Activated CD8-positive, alpha-beta memory T cell treated with anti-CD3 and anti-CD28 coated beads for 36 hours (primary cell): ENCODE data around the gene ZNF829. TPM values are rescaled to one million over a fixed set of nuclear protein-coding genes. Genes with fewer than 3 reads are reported as not detected.

Source experiments
- CTCF ChIA-PET: fragments of 350-600 bp; sonication (Branson Sonifier 250); formaldehyde crosslinking; loops from one replicate; lab custom pipeline; 2021; ENCODE audit warnings: antibody characterized with exemption; lab: Charles Lee
- POLR2A ChIA-PET: fragments of 350-600 bp; sonication (Branson Sonifier 250); formaldehyde crosslinking; loops from one replicate; lab custom pipeline; 2021; ENCODE audit warnings: antibody characterized with exemption; lab: Charles Lee
- total RNA-seq, 2 experiments: library from RNA; stranded (reverse); gene quantifications; one replicate each; pipeline ENCODE4 v1.2.3, GENCODE V29; 2021

ZNF829 gene
- total RNA-seq, 2 experiments from 2014 or later = 5.2 to 6.3 TPM

DNA sequence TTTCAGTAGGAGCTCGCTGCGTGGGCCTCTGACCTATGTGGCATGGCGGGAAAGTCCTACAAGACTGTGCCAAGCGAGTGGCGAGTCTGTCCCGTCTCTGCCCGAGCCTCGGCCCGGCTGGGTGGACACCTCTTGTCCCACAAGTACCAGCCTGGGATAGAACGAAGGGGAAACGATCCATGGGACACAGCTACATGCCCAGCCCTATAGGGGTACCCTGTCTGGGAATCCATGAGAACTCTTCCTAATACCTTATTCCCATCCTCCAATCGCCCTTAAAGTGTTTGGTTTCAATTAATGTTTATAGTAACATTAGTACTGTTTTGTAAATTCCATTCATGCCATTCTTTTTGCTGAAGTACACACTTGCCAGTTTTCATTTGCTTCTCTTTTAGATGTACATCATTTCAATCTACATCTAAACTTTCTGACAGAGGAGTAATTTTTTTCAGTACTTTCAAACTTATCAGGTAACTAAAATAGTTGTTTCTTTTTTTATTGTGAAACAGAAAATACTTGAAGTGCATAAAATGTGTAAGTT lies 77.2 kb downstream of the ZNF829 start:
- CTCF ChIA-PET = interaction anchor here (0.6 to 3.0 kb wide), 3 partner anchors 11 to 188 kb away, joined by 3 to 21 read pairs (median 3); partner anchors contain the start of gene ZNF345
- POLR2A ChIA-PET = interaction anchor here (0.8 to 3.0 kb wide), 2 partner anchors 11 to 152 kb away, joined by 3 to 52 read pairs; partner anchors contain the start of genes ZNF345 and ZNF567

Other genes with a start within 250 kb of the ZNF829 start
- 1 to 10 TPM; 5.3 to 5.4 TPM for gene ZNF461, start 249.5 kb downstream of the ZNF829 start, total RNA-seq
- 1 to 10 TPM; 7.0 to 7.9 TPM for gene ZNF567, start 228.7 kb downstream of the ZNF829 start, total RNA-seq
- gene ZNF850, start 143.5 kb downstream of the ZNF829 start, total RNA-seq = 1 to 10 TPM; 5.0 to 6.0 TPM
- gene ZNF790, start 77.9 kb downstream of the ZNF829 start, total RNA-seq = 1 to 10 TPM; 7.3 to 7.7 TPM
- 1 to 10 TPM; 2.3 to 3.8 TPM for gene ZNF345, start 65.4 kb downstream of the ZNF829 start, total RNA-seq
- gene ZNF568, start within 50 bp of the ZNF829 start, total RNA-seq = 1 to 10 TPM; 6.5 to 7.1 TPM
- 10 to 100 TPM; 13.3 to 16.5 TPM for gene ZNF420, start 162.1 kb upstream of the ZNF829 start, total RNA-seq